H1 (cell line): Measurements from ENCODE around the gene BCAR3. TPM values are rescaled to one million over a fixed set of nuclear protein-coding genes. Genes with fewer than 3 reads are reported as not detected.

Source experiments
- CTCF ChIA-PET: fragments of 300-600 bp; sonication (Branson Sonifier 250); formaldehyde crosslinking; loops from one replicate; lab custom pipeline; 2021; ENCODE audit not compliant: partially characterized antibody; lab: Charles Lee
- POLR2A ChIA-PET: fragments of 300-600 bp; sonication (Branson Sonifier 250); formaldehyde crosslinking; loops from one replicate; lab custom pipeline; 2021; ENCODE audit warnings: inconsistent platforms; ENCODE audit not compliant: partially characterized antibody; lab: Charles Lee
- DNase-seq, 2 experiments: peaks; one replicate each; pipeline versions ENCODE4 v3.0.0 to v3.0.0-alpha.2; 2010 to 2022; ENCODE audit warnings: low spot score in 2 of 2, low read depth in 1 of 2, mixed read lengths in 1 of 2
- FAIRE-seq: peaks from 2 replicates; lab custom pipeline; 2011; peaks lifted over from hg19 to GRCh38; lab: Jason Lieb, UNC
- H2AFZ ChIP-seq: 2 replicates; pipeline ENCODE4 v1.8.1; 2012; ENCODE audit warnings: low read length, inconsistent platforms
- H2AK5ac ChIP-seq: 2 replicates; pipeline ENCODE4 v1.6.1; 2013; ENCODE audit warnings: low read depth, low read length
- H2BK120ac ChIP-seq: replicated peaks from 2 replicates; pipeline ENCODE3; 2013; ENCODE audit warnings: low read depth, low read length, inconsistent platforms
- H2BK12ac ChIP-seq: 2 replicates; pipeline ENCODE4 v1.6.1; 2013; ENCODE audit warnings: low read depth, low read length
- H2BK15ac ChIP-seq: 2 replicates; pipeline ENCODE4 v1.6.1; 2013; ENCODE audit warnings: low read length
- H2BK20ac ChIP-seq: 2 replicates; pipeline ENCODE4 v1.6.1; 2013; ENCODE audit warnings: low read length
- H2BK5ac ChIP-seq: 2 replicates; pipeline ENCODE4 v1.6.1; 2013; ENCODE audit warnings: low read depth, low read length
- H3K14ac ChIP-seq: 2 replicates; pipeline ENCODE4 v1.6.1; 2013; ENCODE audit warnings: inconsistent platforms; ENCODE audit not compliant: insufficient read length
- H3K18ac ChIP-seq: 2 replicates; pipeline ENCODE4 v1.6.1; 2013; ENCODE audit warnings: low read length; ENCODE audit errors: extremely low read depth
- H3K23ac ChIP-seq: 2 replicates; pipeline ENCODE4 v1.6.1; 2013; ENCODE audit warnings: inconsistent platforms; ENCODE audit not compliant: insufficient read length
- H3K23me2 ChIP-seq: 2 replicates; pipeline ENCODE4 v1.6.1; 2013; ENCODE audit warnings: low read depth, low read length
- H3K27ac ChIP-seq: 2 replicates; pipeline ENCODE4 v1.6.1; 2011; ENCODE audit warnings: low read depth, low read length, inconsistent platforms
- H3K27me3 ChIP-seq, 4 experiments: replicated peaks in 1 of 4; 1 replicate in 1 of 4; 2 replicates in 3 of 4; pipeline versions ENCODE4 v1.6.1 to v1.8.1; 2011 to 2013; ENCODE audit warnings: low read length in 3 of 4, mild to moderate bottlenecking in 3 of 4, inconsistent platforms in 2 of 4, mixed read lengths in 2 of 4, moderate library complexity in 1 of 4; ENCODE audit not compliant: control insufficient read depth in 3 of 4, insufficient read depth in 3 of 4; ENCODE audit errors: extremely low read depth in 1 of 4
- H3K36me3 ChIP-seq, 4 experiments: 2 replicates each; pipeline versions ENCODE4 v1.6.1 to v1.8.1; 2011 to 2013; ENCODE audit warnings: mild to moderate bottlenecking in 4 of 4, low read length in 3 of 4, moderate library complexity in 2 of 4, control low read depth in 1 of 4, inconsistent platforms in 1 of 4; ENCODE audit not compliant: insufficient read depth in 4 of 4, control insufficient read depth in 2 of 4
- H3K4ac ChIP-seq: replicated peaks from 2 replicates; pipeline ENCODE3; 2013; ENCODE audit warnings: low read length, low read depth, mixed read lengths, inconsistent platforms; ENCODE audit not compliant: insufficient read length
- H3K4me1 ChIP-seq, 4 experiments: replicated peaks in 1 of 4; 1 replicate in 1 of 4; 2 replicates in 3 of 4; pipeline versions ENCODE4 v1.6.1 to v1.8.1; 2011 to 2013; ENCODE audit warnings: low read length in 3 of 4, inconsistent platforms in 2 of 4, mixed read lengths in 1 of 4; ENCODE audit not compliant: insufficient read depth in 4 of 4, control insufficient read depth in 3 of 4
- H3K4me2 ChIP-seq, 2 experiments: 2 replicates each; pipeline versions ENCODE4 v1.6.1 to v1.8.1; 2011 to 2013; ENCODE audit warnings: low read depth in 2 of 2, low read length in 2 of 2, control low read depth in 1 of 2, inconsistent platforms in 1 of 2, mild to moderate bottlenecking in 1 of 2; ENCODE audit not compliant: insufficient read depth in 1 of 2
- H3K4me3 ChIP-seq, 4 experiments: fragments of 200-600, 300-600 bp in 1 of 4; sonication (generic), shearing (Covaris generic), sonication (Bioruptor Twin) in 1 of 4; 2 replicates each; pipeline versions ENCODE4 v1.5.1 to v1.8.1; 2011 to 2016; ENCODE audit warnings: low read length in 4 of 4, low read depth in 3 of 4, control low read depth in 2 of 4, inconsistent platforms in 2 of 4, mild to moderate bottlenecking in 2 of 4, mixed read lengths in 1 of 4, moderate library complexity in 1 of 4; ENCODE audit not compliant: insufficient read depth in 2 of 4; ENCODE audit errors: extremely low read depth in 1 of 4
- H3K56ac ChIP-seq: replicated peaks from 2 replicates; pipeline ENCODE3; 2013; ENCODE audit warnings: low read depth, mild to moderate bottlenecking, mixed read lengths, low read length, inconsistent platforms; ENCODE audit not compliant: insufficient read length
- H3K79me1 ChIP-seq: 2 replicates; pipeline ENCODE4 v1.6.1; 2013; ENCODE audit warnings: low read depth, low read length, control low read depth
- H3K79me2 ChIP-seq, 2 experiments: 2 replicates each; pipeline versions ENCODE4 v1.6.1 to v1.8.1; 2012 to 2013; ENCODE audit warnings: low read length in 2 of 2, mild to moderate bottlenecking in 2 of 2, inconsistent platforms in 1 of 2; ENCODE audit not compliant: insufficient read depth in 2 of 2, control insufficient read depth in 1 of 2
- H3K9ac ChIP-seq, 4 experiments: replicated peaks in 1 of 4; 1 replicate in 1 of 4; 2 replicates in 3 of 4; pipeline versions ENCODE4 v1.6.1 to v1.8.1; 2011 to 2013; ENCODE audit warnings: low read depth in 3 of 4, low read length in 3 of 4, control low read depth in 2 of 4, mild to moderate bottlenecking in 2 of 4, moderate library complexity in 2 of 4, inconsistent platforms in 1 of 4; ENCODE audit errors: extremely low read depth in 1 of 4
- H3K9me3 ChIP-seq, 2 experiments: 2 replicates each; pipeline versions ENCODE4 v1.6.1 to v1.8.1; 2012 to 2013; ENCODE audit warnings: mild to moderate bottlenecking in 2 of 2, moderate library complexity in 2 of 2, control low read depth in 1 of 2, inconsistent platforms in 1 of 2, low read depth in 1 of 2, low read length in 1 of 2, mixed read lengths in 1 of 2; ENCODE audit not compliant: insufficient read depth in 2 of 2
- H4K20me1 ChIP-seq, 2 experiments: replicated peaks in 1 of 2; 2 replicates each; pipeline versions ENCODE3 to v1.8.1; 2011 to 2013; ENCODE audit warnings: inconsistent platforms in 2 of 2, low read length in 2 of 2, mild to moderate bottlenecking in 1 of 2; ENCODE audit not compliant: insufficient read depth in 2 of 2, control insufficient read depth in 1 of 2
- H4K5ac ChIP-seq: 2 replicates; pipeline ENCODE4 v1.6.1; 2013; ENCODE audit warnings: low read length, low read depth, mixed read lengths, inconsistent platforms; ENCODE audit not compliant: insufficient read length
- H4K8ac ChIP-seq: 2 replicates; pipeline ENCODE4 v1.8.0; 2013; ENCODE audit warnings: mild to moderate bottlenecking, moderate library complexity, low read length, inconsistent platforms; ENCODE audit not compliant: insufficient read depth; ENCODE audit errors: extremely low read depth
- H4K91ac ChIP-seq: replicated peaks from 2 replicates; pipeline ENCODE3; 2013; ENCODE audit warnings: low read length, mixed read lengths, inconsistent platforms; ENCODE audit not compliant: insufficient read length
- EZH2 ChIP-seq: fragments of 200-600 bp; sonication (generic); IDR thresholded peaks from 2 replicates; pipeline ENCODE4 v1.7.1; 2012; ENCODE audit warnings: low read depth, mild to moderate bottlenecking, moderate library complexity, low read length, inconsistent platforms; ENCODE audit not compliant: severe bottlenecking
- GABPA ChIP-seq: IDR thresholded peaks from 2 replicates; pipeline ENCODE4 v1.6.1; 2011; ENCODE audit warnings: mild to moderate bottlenecking, low read length, moderate library complexity, borderline replicate concordance; ENCODE audit not compliant: insufficient read depth
- KDM5A ChIP-seq: fragments of 200-600 bp; IDR thresholded peaks from 2 replicates; pipeline ENCODE4 v1.7.1; 2012; ENCODE audit warnings: mild to moderate bottlenecking, low read length, inconsistent platforms, mixed read lengths
- SIN3A ChIP-seq, 2 experiments: IDR thresholded peaks in 1 of 2; conservative IDR thresholded peaks in 1 of 2; 2 replicates each; pipeline ENCODE4 v1.6.1; 2011 to 2012; ENCODE audit warnings: low read length in 2 of 2, improper control_type of control experiment in 1 of 2, low read depth in 1 of 2, mild to moderate bottlenecking in 1 of 2
- TAF7 ChIP-seq: optimal IDR thresholded peaks from 2 replicates; pipeline ENCODE3; 2011; ENCODE audit warnings: low read depth, mild to moderate bottlenecking, inconsistent platforms, low read length, moderate library complexity, borderline replicate concordance
- WGBS, 2 experiments: shearing (Covaris generic) in 1 of 2; methylation state at CpG; one replicate each; pipeline versions ENCODE4 v1.1.6 to v1.1.7; 2013 to 2015; ENCODE audit warnings: low lambda C conversion rate in 2 of 2, mixed read lengths in 2 of 2, inconsistent platforms in 1 of 2, low coverage in 1 of 2, missing lambda C conversion rate in 1 of 2; ENCODE audit not compliant: insufficient replicate concordance in 2 of 2, insufficient coverage in 1 of 2, insufficient read length in 1 of 2; ENCODE audit errors: extremely low coverage in 1 of 2, missing lambda C conversion rate in 1 of 2; 5-methylcytosine and 5-hydroxymethylcytosine counted together
- polyA plus RNA-seq, 7 experiments: library from polyadenylated mRNA; depleted of rRNA in 3 of 7; stranded (reverse) in 5 of 7; unstranded in 2 of 7; fragments of >200 nt in 5 of 7; fragments of 200-250 nt in 2 of 7; gene quantifications; 1 replicate in 5 of 7; 2 replicates in 1 of 7; 4 replicates in 1 of 7; pipeline versions ENCODE4 v1.2.1 to v1.2.3, GENCODE V29; 2011 to 2013; ENCODE audit warnings: missing spikeins in 2 of 7, mixed read lengths in 2 of 7
- total RNA-seq: library from RNA; stranded (reverse); fragmentation: NEBNext Ultra II Directional; extraction: Animal tissue kit (Norgen Biotek cat#: 25700); gene quantifications from 2 replicates; pipeline ENCODE4 v1.2.1, GENCODE V29; 2021
- TF ChIP-seq, protein P1 (sequence below): IDR thresholded peaks from 2 replicates; pipeline ENCODE4 v1.6.1; 2011; ENCODE audit warnings: low read depth, mild to moderate bottlenecking, low read length; ENCODE audit not compliant: insufficient read depth
- TF ChIP-seq, protein P2 (sequence below): IDR thresholded peaks from 2 replicates; pipeline ENCODE4 v1.6.1; 2011; ENCODE audit warnings: low read length, improper control_type of control experiment
- TF ChIP-seq, protein P3 (sequence below): IDR thresholded peaks from 2 replicates; pipeline ENCODE4 v1.6.1; 2012; ENCODE audit warnings: low read length, inconsistent platforms

BCAR3 gene
- total and polyA plus RNA-seq, 2 of the 8 experiments (the other 6 are each of a cell fraction or from before 2014, with no cell fraction given): 5.6 to 9.2 TPM

DNA sequence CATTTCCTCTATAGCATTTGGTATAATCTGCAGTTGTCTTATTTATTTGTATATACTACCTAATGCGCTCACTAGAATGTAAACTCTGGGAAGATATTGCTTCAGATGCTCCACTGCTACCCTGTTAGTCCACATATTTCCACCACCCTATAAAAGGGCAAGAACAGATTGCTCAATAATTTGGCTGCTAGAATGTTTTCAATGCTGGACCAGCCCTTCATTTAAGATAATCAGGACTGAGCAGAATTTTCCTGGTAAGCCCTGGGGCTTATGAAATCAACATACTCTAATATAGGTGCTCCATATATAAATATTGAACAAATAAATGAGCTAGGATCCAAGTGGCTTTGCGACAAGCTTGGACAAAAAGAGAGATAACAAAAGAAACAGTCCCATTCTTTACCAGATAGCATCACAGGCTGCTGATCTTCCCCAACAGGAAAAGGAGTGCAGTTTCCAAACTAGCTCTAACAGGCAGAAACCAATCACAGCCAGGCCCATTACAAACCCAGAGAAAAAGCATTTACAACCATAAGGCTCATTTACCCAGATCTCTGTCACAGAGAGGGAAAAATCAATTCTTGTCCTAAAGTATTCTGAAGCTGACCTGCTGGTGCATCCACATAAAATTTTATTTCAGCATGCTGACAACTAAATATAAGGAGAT lies 8.3 kb downstream of the BCAR3 start:
- no peaks in the 10 kb centered on the region for H3K9me3 ChIP-seq
- no peak overlapping the region for H3K56ac ChIP-seq
- no peak overlapping the region for H3K9ac ChIP-seq
- no peak overlapping the region for H2AFZ ChIP-seq
- FAIRE-seq (no peak), DNase-seq (no peak)
- POLR2A ChIA-PET: no interaction called here
- no peak overlapping the region for H3K4me2 ChIP-seq
- H3K18ac ChIP-seq: no peak overlapping the region
- H3K79me2 ChIP-seq: peaks cover 0 to 12% of the 10 kb centered on the region in 2 experiments; a peak in 1 of 4 replicates
- no peak overlapping the region for H4K91ac ChIP-seq
- H2BK12ac ChIP-seq: no peak overlapping the region
- H3K23me2 ChIP-seq: peaks cover 4% of the 10 kb centered on the region; the same call in 1 of the 2 replicates
- no peak overlapping the region for H3K27ac ChIP-seq
- H4K20me1 ChIP-seq: peaks cover 0 to 4% of the 10 kb centered on the region in 2 experiments
- H2BK20ac ChIP-seq: no peak overlapping the region
- peaks cover 3% of the 10 kb centered on the region; the same call in 1 of the 2 replicates for H3K79me1 ChIP-seq
- H3K36me3 ChIP-seq: peaks cover 0 to 6% (median 0%) of the 10 kb centered on the region in 4 experiments; a peak in 3 of 8 replicates
- CTCF ChIA-PET: interaction anchor here (0.6 to 5.7 kb wide), 8 partner anchors 12 to 171 kb away, joined by 3 to 39 read pairs (median 5); no protein-coding TSS in a partner anchor
- no peak overlapping the region for H2BK15ac ChIP-seq
- no peak overlapping the region for H2BK5ac ChIP-seq
- no peak overlapping the region for H4K8ac ChIP-seq
- H3K4ac ChIP-seq: no peak overlapping the region
- H3K4me1 ChIP-seq: peaks cover 0 to 6% (median 3%) of the 10 kb centered on the region in 4 experiments; a peak in 4 of 7 replicates
- H3K27me3 ChIP-seq: no peaks in the 10 kb centered on the region
- H3K23ac ChIP-seq: no peak overlapping the region
- WGBS, 2 experiments: 93% methylated on average over 2 of the region's 2 CpGs; no CpG with 5 or more reads in 1 of the 2 experiments
- no peak overlapping the region for H2AK5ac ChIP-seq
- no peak overlapping the region for H4K5ac ChIP-seq
- H3K14ac ChIP-seq: no peak overlapping the region
- no peak overlapping the region for H2BK120ac ChIP-seq
- H3K4me3 ChIP-seq: no peak overlapping the region
- TF ChIP-seq, protein P1, sequence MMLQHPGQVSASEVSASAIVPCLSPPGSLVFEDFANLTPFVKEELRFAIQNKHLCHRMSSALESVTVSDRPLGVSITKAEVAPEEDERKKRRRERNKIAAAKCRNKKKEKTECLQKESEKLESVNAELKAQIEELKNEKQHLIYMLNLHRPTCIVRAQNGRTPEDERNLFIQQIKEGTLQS: no peak
- no peak for TF ChIP-seq GABPA
- TF ChIP-seq, protein P2, sequence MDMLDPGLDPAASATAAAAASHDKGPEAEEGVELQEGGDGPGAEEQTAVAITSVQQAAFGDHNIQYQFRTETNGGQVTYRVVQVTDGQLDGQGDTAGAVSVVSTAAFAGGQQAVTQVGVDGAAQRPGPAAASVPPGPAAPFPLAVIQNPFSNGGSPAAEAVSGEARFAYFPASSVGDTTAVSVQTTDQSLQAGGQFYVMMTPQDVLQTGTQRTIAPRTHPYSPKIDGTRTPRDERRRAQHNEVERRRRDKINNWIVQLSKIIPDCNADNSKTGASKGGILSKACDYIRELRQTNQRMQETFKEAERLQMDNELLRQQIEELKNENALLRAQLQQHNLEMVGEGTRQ: no peak
- TF ChIP-seq KDM5A: no peak
- no peak for TF ChIP-seq EZH2
- TF ChIP-seq, protein P3, sequence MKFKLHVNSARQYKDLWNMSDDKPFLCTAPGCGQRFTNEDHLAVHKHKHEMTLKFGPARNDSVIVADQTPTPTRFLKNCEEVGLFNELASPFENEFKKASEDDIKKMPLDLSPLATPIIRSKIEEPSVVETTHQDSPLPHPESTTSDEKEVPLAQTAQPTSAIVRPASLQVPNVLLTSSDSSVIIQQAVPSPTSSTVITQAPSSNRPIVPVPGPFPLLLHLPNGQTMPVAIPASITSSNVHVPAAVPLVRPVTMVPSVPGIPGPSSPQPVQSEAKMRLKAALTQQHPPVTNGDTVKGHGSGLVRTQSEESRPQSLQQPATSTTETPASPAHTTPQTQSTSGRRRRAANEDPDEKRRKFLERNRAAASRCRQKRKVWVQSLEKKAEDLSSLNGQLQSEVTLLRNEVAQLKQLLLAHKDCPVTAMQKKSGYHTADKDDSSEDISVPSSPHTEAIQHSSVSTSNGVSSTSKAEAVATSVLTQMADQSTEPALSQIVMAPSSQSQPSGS: no peak
- TF ChIP-seq SIN3A (conservative IDR thresholded peaks at IDR 0.05 in 1 of 2, IDR thresholded peaks at IDR 0.05 in 1 of 2; ENCODE audit: low read depth in 1 of 2, low read length in 2 of 2): no peak
- TF ChIP-seq TAF7: no peak
